Immature natural killer cell (primary cell): ENCODE data around the gene IGFBP7. TPM values are rescaled to one million over a fixed set of nuclear protein-coding genes. Genes with fewer than 3 reads are reported as not detected.
A peak's percentile ranks its signal among the peaks of the same experiment; 100 is the strongest.

Source experiments
- DNase-seq, 3 donors: peaks; one replicate each; pipeline ENCODE4 v3.0.0; 2022; ENCODE audit warnings: mixed read lengths in 1 of 3
- H3K27ac Mint-ChIP-seq, 6 donors: one replicate each; pipeline ENCODE4 v1.8.0; 2020; ENCODE audit warnings: mixed read lengths in 6 of 6, mild to moderate bottlenecking in 5 of 6, inconsistent platforms in 4 of 6, moderate library complexity in 3 of 6
- H3K27me3 Mint-ChIP-seq, 3 donors: one replicate each; pipeline ENCODE4 v1.8.0; 2020 to 2021; ENCODE audit warnings: low read depth in 3 of 3, mild to moderate bottlenecking in 3 of 3, mixed read lengths in 3 of 3, moderate library complexity in 3 of 3, inconsistent platforms in 1 of 3
- H3K36me3 Mint-ChIP-seq, 3 donors: one replicate each; pipeline ENCODE4 v1.8.0; 2020; ENCODE audit warnings: mixed read lengths in 3 of 3, inconsistent platforms in 2 of 3, mild to moderate bottlenecking in 2 of 3
- H3K4me1 Mint-ChIP-seq, 2 donors: one replicate each; pipeline ENCODE4 v1.8.0; 2020; ENCODE audit warnings: inconsistent platforms in 2 of 2, mild to moderate bottlenecking in 2 of 2, mixed read lengths in 2 of 2, moderate library complexity in 1 of 2
- H3K4me3 Mint-ChIP-seq, 5 donors: one replicate each; pipeline ENCODE4 v1.8.0; 2020; ENCODE audit warnings: mild to moderate bottlenecking in 5 of 5, mixed read lengths in 5 of 5, inconsistent platforms in 3 of 5, moderate library complexity in 3 of 5
- H3K9me3 Mint-ChIP-seq, 6 donors: one replicate each; pipeline ENCODE4 v1.8.0; 2020; ENCODE audit warnings: mild to moderate bottlenecking in 6 of 6, mixed read lengths in 6 of 6, inconsistent platforms in 4 of 6, moderate library complexity in 3 of 6
- polyA plus RNA-seq, 3 donors: library from polyadenylated mRNA; unstranded; fragments of 300-500 nt; fragmentation: Illumina TruSeq; gene quantifications; one replicate each; pipeline ENCODE4 v1.2.3, GENCODE V29; 2021

IGFBP7 gene
- polyA plus RNA-seq, 3 donors from 2014 or later: 192 to 270 (median 246) TPM

DNA sequence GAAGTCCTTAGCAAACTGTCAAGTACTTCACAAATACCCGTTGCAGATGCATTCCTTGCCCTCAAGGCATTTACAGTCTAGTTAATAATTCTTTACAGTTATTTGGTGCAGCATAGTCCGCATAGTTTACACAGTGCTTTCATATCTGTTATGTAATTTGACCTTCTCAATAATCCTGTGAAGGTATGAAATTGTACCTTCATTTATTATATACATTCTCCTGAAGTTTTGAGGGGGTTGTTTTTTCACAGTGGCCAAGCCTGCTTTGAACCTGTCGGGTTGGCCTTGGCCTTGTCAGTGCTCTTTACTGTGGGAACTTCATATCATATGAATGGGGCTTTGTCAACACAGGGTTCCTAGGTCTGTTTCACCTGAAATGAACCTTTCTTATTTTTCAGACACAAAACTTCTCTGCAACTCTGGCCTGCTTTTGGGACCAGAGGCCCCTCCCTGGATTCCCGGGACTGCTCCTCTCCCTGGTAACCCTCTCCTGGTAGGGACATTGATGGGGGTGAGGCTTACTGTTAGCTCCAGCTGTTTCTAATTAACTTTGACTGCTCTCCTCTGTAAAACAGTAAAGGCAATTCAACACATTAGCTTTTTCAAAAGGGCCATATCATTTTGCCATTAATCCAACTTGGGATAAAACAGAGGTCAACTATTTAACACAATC is 9.1 kb downstream of the IGFBP7 start:
- H3K9me3 Mint-ChIP-seq: no peaks in the 10 kb centered on the region
- H3K27me3 Mint-ChIP-seq: no peaks in the 10 kb centered on the region
- H3K4me1 Mint-ChIP-seq: peaks cover 45 to 68% of the 10 kb centered on the region in 2 donors
- peak overlapping the region in 1 of 6 donors; percentile 17 for H3K27ac Mint-ChIP-seq
- H3K4me3 Mint-ChIP-seq: no peak overlapping the region
- no peaks in the 10 kb centered on the region for H3K36me3 Mint-ChIP-seq
- DNase-seq: no peak

DNA sequence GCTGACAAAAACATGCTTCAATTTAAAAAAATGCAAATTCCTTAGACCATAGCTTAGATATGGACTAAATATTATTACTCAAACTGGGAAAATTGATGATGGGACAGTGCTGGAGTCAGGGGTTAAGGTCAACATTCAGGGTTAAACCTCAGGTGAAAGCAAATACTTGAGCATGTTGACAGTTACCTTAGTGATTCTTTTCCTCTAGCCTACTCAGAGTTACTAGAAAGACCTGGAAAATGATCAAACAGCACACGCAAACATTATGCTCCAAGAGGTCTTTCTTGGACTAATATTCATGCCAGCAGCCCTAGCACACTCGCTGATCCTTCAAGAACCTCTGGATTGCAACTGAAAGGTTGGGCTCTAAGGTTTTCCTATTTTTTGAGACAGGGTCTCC is 10.8 kb downstream of the IGFBP7 start:
- Mint-ChIP-seq H3K27me3 (no peaks in the 10 kb centered on the region), H3K4me1 (peaks cover 43 to 61% of the 10 kb centered on the region in 2 donors), H3K9me3 (no peaks in the 10 kb centered on the region), H3K27ac (peak overlapping the region in 4 of 6 donors; percentile 21 to 75 (median 28)), H3K36me3 (no peaks in the 10 kb centered on the region), H3K4me3 (no peak overlapping the region)
- DNase-seq: no peak

DNA sequence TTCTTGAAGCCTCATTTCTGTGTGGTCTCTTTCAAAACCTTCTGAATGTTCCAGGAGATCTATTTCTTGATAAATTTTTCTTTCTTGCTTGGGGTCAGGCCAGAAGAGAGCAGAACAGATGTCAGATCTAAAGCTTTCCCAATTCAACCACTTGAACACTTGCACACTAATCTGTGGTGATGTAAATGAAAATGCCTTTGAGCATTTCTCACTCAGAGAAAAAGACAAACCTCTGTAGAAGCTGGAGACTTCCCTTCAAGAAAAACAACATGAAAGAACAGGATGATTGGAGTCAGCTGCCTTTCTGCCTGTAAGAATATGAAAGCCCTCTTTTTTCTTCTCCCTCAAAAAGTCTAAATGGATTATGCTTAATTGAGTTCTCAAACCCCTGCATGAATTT is 11.2 kb downstream of the IGFBP7 start:
- no peak overlapping the region for H3K4me3 Mint-ChIP-seq
- H3K27ac Mint-ChIP-seq: peak overlapping the region in 3 of 6 donors; percentile 21 to 75 (median 25)
- DNase-seq: no peak
- H3K9me3 Mint-ChIP-seq: no peaks in the 10 kb centered on the region
- H3K4me1 Mint-ChIP-seq: peaks cover 43 to 60% of the 10 kb centered on the region in 2 donors
- H3K36me3 Mint-ChIP-seq: no peaks in the 10 kb centered on the region
- no peaks in the 10 kb centered on the region for H3K27me3 Mint-ChIP-seq

DNA sequence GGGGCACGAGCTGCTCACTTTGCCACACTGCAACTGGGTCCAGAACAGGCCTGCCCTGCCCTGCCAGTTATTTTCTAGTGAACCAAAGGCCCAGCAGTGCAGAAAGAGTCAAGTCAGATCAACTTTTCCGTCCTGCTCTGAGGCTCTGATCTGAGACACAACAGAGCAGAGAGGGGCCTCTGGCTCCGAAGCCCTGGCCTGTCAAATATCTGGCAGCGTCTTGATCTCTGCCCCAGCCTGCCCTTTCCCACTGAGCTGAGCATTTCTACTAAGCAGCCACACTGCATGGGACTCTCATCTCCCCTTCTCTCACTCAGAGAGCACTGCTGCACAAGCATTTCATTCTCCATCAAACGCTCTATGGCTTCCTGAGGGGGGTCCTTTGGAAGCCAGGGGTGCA is 11.8 kb downstream of the IGFBP7 start:
- Mint-ChIP-seq H3K36me3 (no peaks in the 10 kb centered on the region), H3K27me3 (no peaks in the 10 kb centered on the region), H3K27ac (peak overlapping the region in 5 of 6 donors; percentile 3 to 75 (median 24)), H3K4me1 (peaks cover 42 to 63% of the 10 kb centered on the region in 2 donors), H3K4me3 (peak overlapping the region in 1 of 5 donors; percentile 38), H3K9me3 (no peaks in the 10 kb centered on the region)
- no peak for DNase-seq

DNA sequence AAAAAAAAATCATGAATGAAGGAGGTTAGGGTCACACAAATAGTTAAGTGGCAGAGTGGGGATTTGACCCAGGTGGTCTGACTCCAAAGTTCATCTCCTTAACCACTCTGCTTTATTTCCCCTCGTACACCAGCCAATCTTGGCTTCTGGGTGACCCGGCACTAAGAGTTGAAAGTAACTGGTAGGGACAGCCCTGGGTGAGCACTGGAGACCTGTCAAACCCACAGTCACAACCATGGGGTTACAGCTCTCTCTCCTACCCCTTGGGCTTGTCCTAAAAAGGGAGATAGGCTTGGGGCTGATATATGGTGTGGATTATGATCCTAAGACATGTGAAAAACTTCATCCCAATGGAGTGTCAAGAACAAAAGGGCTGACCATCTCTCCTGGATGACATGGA is 12.5 kb downstream of the IGFBP7 start:
- H3K27me3 Mint-ChIP-seq: no peaks in the 10 kb centered on the region
- H3K4me1 Mint-ChIP-seq: peaks cover 41 to 59% of the 10 kb centered on the region in 2 donors
- no peak for DNase-seq
- no peaks in the 10 kb centered on the region for H3K9me3 Mint-ChIP-seq
- H3K36me3 Mint-ChIP-seq: no peaks in the 10 kb centered on the region
- H3K27ac Mint-ChIP-seq: peak overlapping the region; percentile 8 to 69 (median 30)
- H3K4me3 Mint-ChIP-seq: peak overlapping the region in 2 of 5 donors; percentile 19 to 38

DNA sequence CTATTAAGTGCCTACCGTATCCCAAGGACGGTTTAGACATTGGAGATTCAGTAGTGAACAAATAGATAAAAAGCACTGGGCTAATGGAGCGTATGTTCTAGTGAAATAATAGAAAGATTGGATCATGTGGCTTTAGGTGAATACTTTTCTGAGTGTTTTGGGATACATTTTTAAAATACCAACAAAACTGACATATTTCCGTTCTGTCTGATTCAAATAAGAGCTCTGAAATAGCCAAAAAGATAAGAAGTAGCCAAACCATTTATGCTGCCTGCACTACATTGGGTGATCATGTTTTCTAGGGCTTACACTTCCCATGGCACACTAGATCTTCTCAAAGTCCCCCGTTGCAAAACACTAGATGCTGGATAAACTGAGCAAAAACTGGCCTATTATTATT is 14.2 kb downstream of the IGFBP7 start:
- H3K9me3 Mint-ChIP-seq: no peaks in the 10 kb centered on the region
- DNase-seq: no peak
- H3K4me1 Mint-ChIP-seq: peaks cover 43 to 62% of the 10 kb centered on the region in 2 donors
- H3K27ac Mint-ChIP-seq: no peak overlapping the region
- no peaks in the 10 kb centered on the region for H3K36me3 Mint-ChIP-seq
- no peak overlapping the region for H3K4me3 Mint-ChIP-seq
- no peaks in the 10 kb centered on the region for H3K27me3 Mint-ChIP-seq

DNA sequence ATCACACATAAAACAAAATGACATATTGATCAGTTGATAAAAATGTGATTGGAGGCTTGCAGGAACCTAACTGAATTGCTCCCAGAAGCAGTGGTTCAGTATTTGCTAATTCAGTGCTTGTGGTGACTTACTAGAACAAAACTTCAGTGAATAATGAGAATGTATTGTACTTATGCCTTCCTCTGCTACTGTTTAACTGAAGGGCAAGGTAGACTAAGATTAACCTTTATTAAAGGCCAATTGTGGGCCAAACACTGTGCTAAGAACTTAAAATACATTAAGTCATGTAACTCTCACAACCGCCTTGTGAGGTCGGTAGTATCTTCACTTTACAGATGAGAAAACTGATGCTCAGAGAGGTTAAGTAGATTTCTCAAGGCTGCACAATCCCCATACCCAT is 14.9 kb downstream of the IGFBP7 start:
- no peak for DNase-seq
- Mint-ChIP-seq H3K27me3 (no peaks in the 10 kb centered on the region), H3K9me3 (no peaks in the 10 kb centered on the region), H3K27ac (no peak overlapping the region), H3K36me3 (no peaks in the 10 kb centered on the region), H3K4me3 (no peak overlapping the region), H3K4me1 (peaks cover 50 to 69% of the 10 kb centered on the region in 2 donors)

DNA sequence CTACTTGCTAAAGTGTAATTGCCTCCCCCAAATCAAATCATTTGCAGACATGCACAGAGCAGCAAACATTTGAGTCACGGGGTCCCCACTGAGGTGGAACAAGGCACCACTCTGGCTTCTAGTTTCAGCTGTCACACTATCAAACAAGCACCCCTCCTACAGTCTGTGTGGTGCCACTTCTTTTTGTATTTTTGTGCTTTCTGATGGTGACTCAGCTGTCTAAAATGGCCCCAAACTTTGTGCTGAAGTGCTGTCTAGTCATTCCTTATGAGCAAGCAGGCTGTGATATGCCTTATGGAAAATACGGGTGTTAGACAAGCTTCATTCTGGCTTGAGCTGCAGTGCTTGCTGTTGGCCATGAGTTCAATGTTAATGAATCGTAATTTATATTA is 15.4 kb downstream of the IGFBP7 start:
- no peaks in the 10 kb centered on the region for H3K9me3 Mint-ChIP-seq
- no peaks in the 10 kb centered on the region for H3K36me3 Mint-ChIP-seq
- peaks cover 54 to 73% of the 10 kb centered on the region in 2 donors for H3K4me1 Mint-ChIP-seq
- H3K27ac Mint-ChIP-seq: no peak overlapping the region
- no peak for DNase-seq
- H3K27me3 Mint-ChIP-seq: no peaks in the 10 kb centered on the region
- no peak overlapping the region for H3K4me3 Mint-ChIP-seq

DNA sequence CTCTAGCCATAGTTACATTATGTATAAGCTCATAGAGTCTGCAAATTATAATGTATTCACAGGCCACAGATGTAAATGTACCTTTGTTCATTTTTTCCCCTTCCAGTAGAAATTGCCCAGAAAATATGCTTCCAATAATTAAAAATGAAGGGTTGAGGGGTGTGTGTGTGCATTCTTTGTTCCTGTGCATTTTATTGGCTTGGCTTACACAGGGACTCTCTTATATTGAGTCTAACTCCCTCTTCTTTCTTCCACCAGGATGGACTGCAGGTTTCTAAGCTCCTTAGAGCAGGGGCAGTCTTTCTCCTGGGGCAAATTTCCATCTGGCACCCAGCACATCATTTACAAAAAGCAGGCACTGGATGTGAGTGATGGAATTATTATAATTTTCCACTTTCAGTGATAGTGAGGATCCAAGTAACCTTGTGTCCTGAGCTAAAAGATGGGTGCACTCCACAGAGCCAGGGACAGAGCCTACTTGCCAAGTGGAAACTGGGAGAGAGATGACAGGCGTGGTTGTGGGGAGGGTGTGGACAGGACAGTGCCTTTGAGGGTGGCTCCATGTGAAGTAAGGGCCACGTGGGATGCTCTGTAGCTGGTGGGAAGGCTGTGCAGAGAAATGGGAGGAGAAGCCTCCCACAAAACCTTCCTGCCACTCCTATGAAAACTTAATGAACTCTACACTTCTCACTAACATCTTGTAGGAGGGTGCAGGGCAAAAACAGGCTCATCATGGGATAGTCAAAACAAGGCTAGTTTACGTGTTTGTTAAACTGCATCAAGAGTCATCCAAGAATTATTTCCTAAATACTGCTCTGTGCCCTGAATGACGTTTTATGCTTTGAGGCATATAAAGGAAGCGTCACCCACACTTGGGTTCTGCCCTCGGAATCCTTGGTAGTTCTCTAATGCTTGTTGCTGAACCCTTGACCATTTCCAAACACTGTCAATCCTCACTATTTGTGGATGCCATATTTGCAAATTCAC is 16.0 kb downstream of the IGFBP7 start:
- Mint-ChIP-seq H3K9me3 (no peaks in the 10 kb centered on the region), H3K4me1 (peaks cover 59 to 76% of the 10 kb centered on the region in 2 donors), H3K27ac (peak overlapping the region in 1 of 6 donors; percentile 7), H3K36me3 (no peaks in the 10 kb centered on the region), H3K27me3 (no peaks in the 10 kb centered on the region), H3K4me3 (no peak overlapping the region)
- no peak for DNase-seq

DNA sequence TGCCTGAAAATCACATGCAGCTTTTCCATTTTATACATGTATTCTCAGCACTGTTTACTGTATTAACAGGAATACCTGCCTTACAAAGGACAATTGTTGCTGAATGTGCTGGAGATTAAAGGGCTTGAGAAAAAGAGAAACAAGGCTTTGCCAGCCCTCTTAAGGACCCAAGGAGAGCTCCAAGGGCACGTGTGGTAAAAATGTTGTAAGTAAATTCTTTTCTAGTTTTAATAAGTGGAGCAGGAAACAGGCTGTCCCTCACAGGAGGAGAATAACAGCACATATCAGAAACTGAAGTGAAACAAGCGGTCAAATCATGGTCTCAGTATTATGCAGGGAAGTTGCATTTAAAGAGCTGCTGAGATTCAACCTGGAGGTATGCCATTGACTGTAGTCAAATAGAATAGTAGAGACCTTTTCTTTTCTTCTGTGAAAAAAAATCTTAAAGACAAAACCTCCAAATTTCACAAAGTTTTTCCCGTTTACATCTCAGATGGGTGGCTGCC is 18.5 kb downstream of the IGFBP7 start:
- DNase-seq: no peak
- Mint-ChIP-seq H3K36me3 (no peaks in the 10 kb centered on the region), H3K9me3 (no peaks in the 10 kb centered on the region), H3K4me3 (no peak overlapping the region), H3K27ac (peak overlapping the region in 5 of 6 donors; percentile 29 to 73 (median 32)), H3K27me3 (no peaks in the 10 kb centered on the region), H3K4me1 (peaks cover 49 to 61% of the 10 kb centered on the region in 2 donors)

DNA sequence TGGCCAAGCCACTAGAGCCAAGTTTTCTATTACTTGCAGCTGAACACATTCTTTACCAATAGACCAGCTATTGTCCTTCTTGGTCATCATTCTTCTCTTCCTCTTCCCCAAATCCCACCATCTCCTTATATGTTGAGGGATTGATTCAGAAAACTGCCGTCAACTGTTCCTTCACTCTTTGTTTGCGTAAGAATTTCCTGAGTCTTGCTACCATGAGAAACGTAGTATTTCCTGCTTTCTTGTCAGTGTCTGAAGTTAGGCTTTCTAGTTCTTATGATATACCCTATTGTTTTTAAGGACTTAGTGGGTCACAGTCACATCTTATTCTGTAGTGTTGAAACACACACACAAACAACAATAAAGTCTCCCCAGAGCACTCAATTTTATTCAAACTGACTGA is 20.1 kb downstream of the IGFBP7 start:
- H3K27me3 Mint-ChIP-seq: no peaks in the 10 kb centered on the region
- H3K4me1 Mint-ChIP-seq: peaks cover 58 to 66% of the 10 kb centered on the region in 2 donors
- peak overlapping the region; percentile 13 to 67 (median 65) for H3K4me3 Mint-ChIP-seq
- no peaks in the 10 kb centered on the region for H3K9me3 Mint-ChIP-seq
- DNase-seq: no peak
- H3K27ac Mint-ChIP-seq: peak overlapping the region; percentile 63 to 86 (median 80)
- H3K36me3 Mint-ChIP-seq: no peaks in the 10 kb centered on the region

DNA sequence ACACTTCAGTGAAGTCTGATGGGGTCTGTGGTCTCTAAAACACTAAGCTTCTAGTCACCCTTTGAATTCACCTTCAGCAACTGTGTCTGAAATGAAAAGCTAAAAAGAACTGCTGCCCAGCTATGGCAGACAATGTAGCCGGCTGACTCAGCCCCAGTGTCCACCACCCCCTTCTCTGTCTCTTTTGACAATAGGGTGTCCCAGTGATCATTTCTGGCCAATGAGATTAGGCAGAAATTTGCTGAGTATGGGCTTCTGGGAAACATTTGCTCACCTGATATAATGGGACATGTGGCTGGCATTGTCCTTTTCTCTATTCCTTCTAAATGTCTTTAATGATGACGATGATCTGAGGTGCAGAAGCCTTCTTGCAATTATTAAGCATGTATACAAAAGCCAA is 20.6 kb downstream of the IGFBP7 start:
- Mint-ChIP-seq H3K27ac (peak overlapping the region; percentile 53 to 86 (median 77)), H3K27me3 (no peaks in the 10 kb centered on the region), H3K4me1 (peaks cover 60 to 66% of the 10 kb centered on the region in 2 donors), H3K36me3 (no peaks in the 10 kb centered on the region), H3K9me3 (no peaks in the 10 kb centered on the region), H3K4me3 (peak overlapping the region in 4 of 5 donors; percentile 59 to 67 (median 66))
- DNase-seq: no peak

DNA sequence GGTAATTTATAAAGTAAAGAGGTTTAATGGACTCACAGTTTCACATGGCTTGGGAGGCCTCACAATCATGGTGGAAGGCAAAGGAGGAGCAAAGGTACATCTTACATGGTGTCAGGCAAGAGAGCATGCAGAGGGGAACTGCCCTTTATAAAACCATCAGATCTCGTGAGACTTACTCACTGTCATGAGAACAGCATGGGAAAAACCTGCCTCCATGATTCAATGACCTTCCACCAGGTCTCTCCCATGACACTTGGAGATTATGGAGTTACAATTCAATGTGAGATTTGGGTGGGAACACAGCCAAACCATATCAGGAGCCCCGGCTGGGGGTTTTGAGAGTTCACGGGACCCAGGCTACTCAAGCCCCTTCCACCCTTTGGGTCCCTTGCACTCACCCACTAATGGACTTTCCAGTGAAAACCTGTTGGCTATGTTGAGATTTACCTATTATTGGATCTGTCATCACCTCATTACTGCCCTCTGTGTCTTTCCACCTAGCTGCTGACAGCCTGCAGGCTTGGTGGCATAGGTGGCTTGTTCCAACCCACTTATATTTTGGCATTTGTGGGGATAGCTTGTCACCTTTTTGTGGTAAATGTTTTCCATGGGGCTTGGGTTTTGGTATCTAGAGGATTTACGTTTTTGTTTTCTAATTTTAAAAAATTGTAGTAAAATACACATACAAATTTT is 24.0 kb downstream of the IGFBP7 start:
- Mint-ChIP-seq H3K36me3 (no peaks in the 10 kb centered on the region), H3K4me3 (peak overlapping the region; percentile 68 to 81 (median 76)), H3K4me1 (peaks cover 74 to 79% of the 10 kb centered on the region in 2 donors), H3K27me3 (no peaks in the 10 kb centered on the region), H3K27ac (peak overlapping the region; percentile 29 to 93 (median 82)), H3K9me3 (no peaks in the 10 kb centered on the region)
- DNase-seq: no peak
